Cardiac muscle cell (in vitro differentiated cells and primary cell): ENCODE data around the gene ESYT1. TPM values are rescaled to one million over a fixed set of nuclear protein-coding genes. Genes with fewer than 3 reads are reported as not detected.

Experiments
- DNase-seq, 2 donors: peaks; one replicate each; pipeline versions ENCODE4 v3.0.0 to v3.0.0-alpha.2; 2010 to 2017; ENCODE audit warnings: low read depth in 1 of 2, low spot score in 1 of 2
- H3K27ac ChIP-seq: fragments of 200-600 bp; sonication (generic); 2 replicates; pipeline ENCODE4 v1.5.1; 2016
- H3K27me3 ChIP-seq: fragments of 200-600 bp; sonication (generic); 2 replicates; pipeline ENCODE4 v1.6.0; 2016; ENCODE audit warnings: control low read depth
- H3K36me3 ChIP-seq: fragments of 200-600 bp; sonication (generic); 2 replicates; pipeline ENCODE4 v1.5.1; 2016; ENCODE audit warnings: control low read depth
- H3K4me1 ChIP-seq: fragments of 200-600 bp; sonication (generic); 2 replicates; pipeline ENCODE4 v1.8.1; 2017; ENCODE audit warnings: low read depth, mild to moderate bottlenecking, mixed run types
- H3K4me3 ChIP-seq: fragments of 200-600 bp; sonication (generic); 2 replicates; pipeline ENCODE4 v1.5.1; 2016; ENCODE audit warnings: mild to moderate bottlenecking
- H3K9me3 ChIP-seq: fragments of 200-600 bp; sonication (generic); 2 replicates; pipeline ENCODE4 v1.5.1; 2017; ENCODE audit warnings: low read depth, mild to moderate bottlenecking, control low read depth
- polyA plus RNA-seq: library from polyadenylated mRNA; unstranded; fragments of >200 nt; fragmentation: Nextera tagmentation; extraction: Ambion mirVana; gene quantifications from 2 replicates; pipeline ENCODE4 v1.2.1, GENCODE V29; 2016
- total RNA-seq: library from RNA; depleted of rRNA; stranded (reverse); fragments of >200 nt; gene quantifications from 2 replicates; pipeline ENCODE4 v1.2.3, GENCODE V29; 2016
- TF ChIP-seq, protein P1 (sequence below): IDR thresholded peaks from 2 replicates; pipeline ENCODE4 v1.5.1; 2012; ENCODE audit warnings: low read depth, mild to moderate bottlenecking, low read length

The ESYT1 gene, protein sequence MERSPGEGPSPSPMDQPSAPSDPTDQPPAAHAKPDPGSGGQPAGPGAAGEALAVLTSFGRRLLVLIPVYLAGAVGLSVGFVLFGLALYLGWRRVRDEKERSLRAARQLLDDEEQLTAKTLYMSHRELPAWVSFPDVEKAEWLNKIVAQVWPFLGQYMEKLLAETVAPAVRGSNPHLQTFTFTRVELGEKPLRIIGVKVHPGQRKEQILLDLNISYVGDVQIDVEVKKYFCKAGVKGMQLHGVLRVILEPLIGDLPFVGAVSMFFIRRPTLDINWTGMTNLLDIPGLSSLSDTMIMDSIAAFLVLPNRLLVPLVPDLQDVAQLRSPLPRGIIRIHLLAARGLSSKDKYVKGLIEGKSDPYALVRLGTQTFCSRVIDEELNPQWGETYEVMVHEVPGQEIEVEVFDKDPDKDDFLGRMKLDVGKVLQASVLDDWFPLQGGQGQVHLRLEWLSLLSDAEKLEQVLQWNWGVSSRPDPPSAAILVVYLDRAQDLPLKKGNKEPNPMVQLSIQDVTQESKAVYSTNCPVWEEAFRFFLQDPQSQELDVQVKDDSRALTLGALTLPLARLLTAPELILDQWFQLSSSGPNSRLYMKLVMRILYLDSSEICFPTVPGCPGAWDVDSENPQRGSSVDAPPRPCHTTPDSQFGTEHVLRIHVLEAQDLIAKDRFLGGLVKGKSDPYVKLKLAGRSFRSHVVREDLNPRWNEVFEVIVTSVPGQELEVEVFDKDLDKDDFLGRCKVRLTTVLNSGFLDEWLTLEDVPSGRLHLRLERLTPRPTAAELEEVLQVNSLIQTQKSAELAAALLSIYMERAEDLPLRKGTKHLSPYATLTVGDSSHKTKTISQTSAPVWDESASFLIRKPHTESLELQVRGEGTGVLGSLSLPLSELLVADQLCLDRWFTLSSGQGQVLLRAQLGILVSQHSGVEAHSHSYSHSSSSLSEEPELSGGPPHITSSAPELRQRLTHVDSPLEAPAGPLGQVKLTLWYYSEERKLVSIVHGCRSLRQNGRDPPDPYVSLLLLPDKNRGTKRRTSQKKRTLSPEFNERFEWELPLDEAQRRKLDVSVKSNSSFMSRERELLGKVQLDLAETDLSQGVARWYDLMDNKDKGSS
- total RNA-seq (103 and 107 TPM in 2 replicates), polyA plus RNA-seq (52.0 and 70.6 TPM in 2 replicates)

DNA sequence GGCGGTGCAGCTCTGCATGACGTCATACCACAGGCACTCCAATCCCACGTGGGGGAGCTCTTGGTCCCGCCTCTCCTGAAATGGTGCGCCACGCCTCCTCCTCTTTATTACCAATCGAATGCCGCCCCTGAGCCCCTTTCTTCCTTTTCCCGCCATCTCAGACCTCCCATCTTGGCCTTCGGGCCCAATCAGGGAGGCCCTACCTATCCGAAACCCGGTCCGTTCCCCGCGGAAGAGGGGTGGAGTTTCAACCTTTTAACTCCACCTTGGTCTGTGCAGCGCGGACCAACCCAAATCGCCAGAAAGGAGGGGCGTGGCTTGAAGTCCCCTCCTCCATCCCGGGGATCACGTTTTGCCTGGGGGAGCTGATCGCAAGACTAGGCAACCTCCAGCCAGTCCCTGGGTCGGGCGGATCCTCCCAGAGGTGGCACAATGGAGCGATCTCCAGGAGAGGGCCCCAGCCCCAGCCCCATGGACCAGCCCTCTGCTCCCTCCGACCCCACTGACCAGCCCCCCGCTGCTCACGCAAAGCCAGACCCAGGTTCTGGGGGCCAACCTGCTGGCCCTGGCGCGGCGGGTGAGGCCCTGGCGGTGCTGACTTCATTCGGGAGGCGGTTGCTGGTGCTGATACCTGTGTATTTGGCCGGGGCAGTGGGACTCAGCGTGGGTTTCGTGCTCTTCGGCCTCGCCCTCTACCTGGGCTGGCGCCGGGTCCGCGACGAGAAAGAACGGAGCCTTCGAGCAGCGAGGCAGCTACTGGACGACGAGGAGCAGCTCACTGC is at the start of gene ESYT1:
ESYT1 (plus strand) TSS at position 380 of the 782 bp plus-strand sequence; CDS start at position 433, 53 bp downstream.
- Histone ChIP-seq H3K27me3 (no peaks in the 10 kb centered on the region), H3K4me1 (peaks cover 22% of the 10 kb centered on the region), H3K4me3 (peak within 1 kb of the TSS; percentile 66), H3K9me3 (no peaks in the 10 kb centered on the region), H3K36me3 (peaks cover 12% of the 10 kb centered on the region), H3K27ac (peak within 1 kb of the TSS; percentile 58)
- DNase-seq: peak; percentile 100
- TF ChIP-seq, protein P1, sequence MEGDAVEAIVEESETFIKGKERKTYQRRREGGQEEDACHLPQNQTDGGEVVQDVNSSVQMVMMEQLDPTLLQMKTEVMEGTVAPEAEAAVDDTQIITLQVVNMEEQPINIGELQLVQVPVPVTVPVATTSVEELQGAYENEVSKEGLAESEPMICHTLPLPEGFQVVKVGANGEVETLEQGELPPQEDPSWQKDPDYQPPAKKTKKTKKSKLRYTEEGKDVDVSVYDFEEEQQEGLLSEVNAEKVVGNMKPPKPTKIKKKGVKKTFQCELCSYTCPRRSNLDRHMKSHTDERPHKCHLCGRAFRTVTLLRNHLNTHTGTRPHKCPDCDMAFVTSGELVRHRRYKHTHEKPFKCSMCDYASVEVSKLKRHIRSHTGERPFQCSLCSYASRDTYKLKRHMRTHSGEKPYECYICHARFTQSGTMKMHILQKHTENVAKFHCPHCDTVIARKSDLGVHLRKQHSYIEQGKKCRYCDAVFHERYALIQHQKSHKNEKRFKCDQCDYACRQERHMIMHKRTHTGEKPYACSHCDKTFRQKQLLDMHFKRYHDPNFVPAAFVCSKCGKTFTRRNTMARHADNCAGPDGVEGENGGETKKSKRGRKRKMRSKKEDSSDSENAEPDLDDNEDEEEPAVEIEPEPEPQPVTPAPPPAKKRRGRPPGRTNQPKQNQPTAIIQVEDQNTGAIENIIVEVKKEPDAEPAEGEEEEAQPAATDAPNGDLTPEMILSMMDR: no peak

DNA sequence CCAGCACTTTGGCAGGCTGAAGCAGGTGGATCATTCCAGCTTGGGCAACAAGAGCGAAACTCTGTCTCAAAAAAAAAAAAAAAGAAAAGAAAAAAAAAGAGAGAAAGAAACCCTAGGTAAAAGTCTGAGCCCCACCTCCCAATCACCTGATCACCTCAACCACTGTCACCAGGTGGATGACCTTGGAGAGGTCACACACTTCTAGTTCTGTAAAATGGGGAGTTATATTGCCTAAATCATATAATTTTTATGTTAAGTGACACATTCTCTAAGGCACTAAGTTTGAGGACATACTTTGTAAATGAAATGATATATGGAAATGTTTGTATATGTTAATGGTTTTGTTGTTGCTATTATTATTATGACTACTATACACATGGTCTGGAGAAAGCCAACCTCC is 49.6 kb upstream of the ESYT1 start:
- H3K27me3 ChIP-seq: no peaks in the 10 kb centered on the region
- no peak for DNase-seq
- no peak overlapping the region for H3K27ac ChIP-seq
- TF ChIP-seq, protein P1: no peak
- H3K4me1 ChIP-seq: peaks cover 22% of the 10 kb centered on the region
- no peak overlapping the region for H3K4me3 ChIP-seq
- H3K9me3 ChIP-seq: no peaks in the 10 kb centered on the region
- H3K36me3 ChIP-seq: no peaks in the 10 kb centered on the region

DNA sequence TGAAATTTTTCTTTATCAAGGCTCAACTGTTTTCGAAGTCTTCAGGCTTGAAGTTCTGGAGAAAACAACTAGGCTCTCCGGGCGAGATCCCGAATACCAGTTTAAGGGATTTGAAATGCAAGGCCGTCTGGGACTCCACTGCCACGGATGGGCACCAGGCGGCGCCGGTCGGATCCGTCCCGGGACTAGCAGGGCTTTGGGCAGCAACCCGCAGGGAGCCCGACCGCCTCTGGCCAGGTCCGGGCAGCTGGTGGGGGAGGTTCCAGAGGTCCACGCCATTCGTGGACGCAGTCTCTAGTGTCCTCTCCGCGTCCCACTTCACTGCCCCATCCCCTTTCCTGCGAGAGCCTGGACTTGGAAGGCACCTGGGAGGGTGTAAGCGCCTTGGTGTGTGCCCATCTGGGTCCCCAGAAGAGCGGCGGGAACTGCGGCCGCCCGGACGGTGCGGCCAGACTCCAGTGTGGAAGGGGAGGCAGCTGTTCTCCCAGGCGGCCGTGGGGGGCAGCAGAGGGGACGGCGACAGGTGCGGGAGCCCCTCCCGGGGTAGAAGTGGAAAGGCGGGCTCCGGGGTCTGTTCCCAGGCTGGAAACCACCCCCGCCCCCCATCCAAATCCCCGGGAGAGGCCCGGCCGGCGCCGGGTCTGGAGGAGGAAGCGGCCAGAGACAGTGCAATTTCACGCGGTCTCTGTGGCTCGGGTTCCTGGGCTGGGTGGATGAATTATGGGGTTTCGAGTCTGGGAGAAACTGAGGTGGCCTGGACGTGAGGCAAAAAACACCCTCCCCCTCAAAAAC is 48.9 kb upstream of the ESYT1 start:
- DNase-seq: peak; percentile 86 to 88
- TF ChIP-seq, protein P1: peak; percentile 74
- H3K9me3 ChIP-seq: no peaks in the 10 kb centered on the region
- H3K36me3 ChIP-seq: no peaks in the 10 kb centered on the region
- H3K27me3 ChIP-seq: no peaks in the 10 kb centered on the region
- H3K27ac ChIP-seq: no peak overlapping the region
- H3K4me1 ChIP-seq: peaks cover 22% of the 10 kb centered on the region
- H3K4me3 ChIP-seq: peak overlapping the region; percentile 43

DNA sequence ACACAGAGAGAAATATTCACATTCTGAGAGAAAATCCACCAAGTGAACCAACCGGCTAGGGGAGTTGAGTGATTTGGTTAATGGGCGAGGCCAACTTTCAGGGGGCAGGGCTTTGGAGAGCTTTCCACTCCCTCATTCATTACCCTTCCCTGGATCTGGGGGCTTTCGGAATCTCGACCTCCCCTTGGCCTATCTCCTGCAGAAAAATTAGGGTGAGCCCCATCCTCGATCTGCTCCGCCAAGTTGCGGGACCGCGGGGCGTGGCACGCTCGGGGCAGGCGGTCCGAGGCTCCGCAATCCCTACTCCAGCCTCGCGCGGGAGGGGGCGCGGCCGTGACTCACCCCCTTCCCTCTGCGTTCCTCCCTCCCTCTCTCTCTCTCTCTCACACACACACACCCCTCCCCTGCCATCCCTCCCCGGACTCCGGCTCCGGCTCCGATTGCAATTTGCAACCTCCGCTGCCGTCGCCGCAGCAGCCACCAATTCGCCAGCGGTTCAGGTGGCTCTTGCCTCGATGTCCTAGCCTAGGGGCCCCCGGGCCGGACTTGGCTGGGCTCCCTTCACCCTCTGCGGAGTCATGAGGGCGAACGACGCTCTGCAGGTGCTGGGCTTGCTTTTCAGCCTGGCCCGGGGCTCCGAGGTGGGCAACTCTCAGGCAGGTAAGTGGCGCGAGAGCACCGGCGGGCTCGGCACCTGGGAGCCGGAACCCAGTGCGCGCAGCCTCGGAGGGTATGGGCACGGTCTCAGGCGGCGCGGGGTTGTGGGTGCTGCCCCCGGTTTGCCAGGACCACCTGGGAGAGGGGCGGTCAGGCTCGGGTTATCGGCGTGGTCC is 48.1 kb upstream of the ESYT1 start, which contains the start of gene ERBB3:
ERBB3 (plus strand) TSS at position 443 of the 833 bp plus-strand sequence; CDS start at position 579, 136 bp downstream.
- peak; percentile 81 to 82 for DNase-seq
- Histone ChIP-seq H3K4me1 (peaks cover 22% of the 10 kb centered on the region), H3K27ac (peak within 1 kb of the TSS; percentile 63), H3K36me3 (no peaks in the 10 kb centered on the region), H3K9me3 (no peaks in the 10 kb centered on the region), H3K4me3 (peak within 1 kb of the TSS; percentile 43), H3K27me3 (no peaks in the 10 kb centered on the region)
- TF ChIP-seq, protein P1: no peak
